HepG2 (cell line): ENCODE measurements around the gene ZBTB21. TPM values are rescaled to one million over a fixed set of nuclear protein-coding genes. Genes with fewer than 3 reads are reported as not detected.

Experiments
- AGO1 ChIP-seq: fragments of 200-400 bp; formaldehyde crosslinking; IDR thresholded peaks from 2 replicates; pipeline ENCODE4 v1.6.1; 2017; ENCODE audit warnings: mild to moderate bottlenecking, low read depth, low read length, moderate library complexity; ENCODE audit not compliant: poor library complexity, severe bottlenecking
- ARHGAP35 ChIP-seq: sonication (generic); formaldehyde crosslinking; IDR thresholded peaks from 2 replicates; pipeline ENCODE4 v1.9.0; 2022; ENCODE audit warnings: mild to moderate bottlenecking, inconsistent platforms, moderate library complexity, missing genetic modification reagents, borderline replicate concordance
- ELF1 ChIP-seq: sonication (generic); formaldehyde crosslinking; IDR thresholded peaks from 2 replicates; pipeline ENCODE4 v1.4.0; 2020; ENCODE audit warnings: missing genetic modification reagents
- ETV5 ChIP-seq: IDR thresholded peaks from 2 replicates; pipeline ENCODE4 v1.6.1; 2018; ENCODE audit warnings: missing biosample characterization, missing genetic modification reagents, inconsistent platforms, borderline replicate concordance
- FOXP1 ChIP-seq, 2 experiments: fragments of 450-650 bp in 1 of 2; IDR thresholded peaks; 2 replicates each; pipeline ENCODE4 v1.6.1; 2017 to 2018; ENCODE audit warnings: antibody characterized with exemption in 1 of 2
- HIVEP1 ChIP-seq: sonication (generic); formaldehyde crosslinking; IDR thresholded peaks from 2 replicates; pipeline ENCODE4 v1.4.0; 2020; ENCODE audit warnings: mild to moderate bottlenecking, missing genetic modification reagents
- MED13 ChIP-seq: sonication (generic); formaldehyde crosslinking; IDR thresholded peaks from 2 replicates; pipeline ENCODE4 v1.5.0; 2020; ENCODE audit warnings: missing genetic modification reagents
- PHF8 ChIP-seq: sonication (generic); formaldehyde crosslinking; IDR thresholded peaks from 2 replicates; pipeline ENCODE4 v1.5.0; 2020; ENCODE audit warnings: missing genetic modification reagents
- PPARG ChIP-seq: conservative IDR thresholded peaks from 2 replicates; pipeline ENCODE4 v1.6.1; 2016; ENCODE audit warnings: missing biosample characterization, missing genetic modification reagents
- RNF2 ChIP-seq: fragments of 450-650 bp; conservative IDR thresholded peaks from 2 replicates; pipeline ENCODE4 v1.6.1; 2016; ENCODE audit warnings: low read depth
- RXRA ChIP-seq: sonication (generic); formaldehyde crosslinking; IDR thresholded peaks from 2 replicates; pipeline ENCODE4 v1.5.1; 2020; ENCODE audit warnings: missing genetic modification reagents
- SOX13 ChIP-seq, 3 experiments: fragments of 450-650 bp in 1 of 3; sonication (generic) in 1 of 3; formaldehyde crosslinking in 1 of 3; IDR thresholded peaks in 2 of 3; conservative IDR thresholded peaks in 1 of 3; 2 replicates each; pipeline versions ENCODE4 v1.5.0 to v1.6.1; 2016 to 2020; ENCODE audit warnings: antibody characterized with exemption in 1 of 3, mild to moderate bottlenecking in 1 of 3, missing compliant biosample characterization in 1 of 3, missing genetic modification reagents in 1 of 3, moderate library complexity in 1 of 3
- SPEN ChIP-seq: sonication (generic); formaldehyde crosslinking; IDR thresholded peaks from 2 replicates; pipeline ENCODE4 v1.5.1; 2020; ENCODE audit warnings: low read depth, mild to moderate bottlenecking, missing genetic modification reagents
- SRF ChIP-seq: IDR thresholded peaks from 2 replicates; pipeline ENCODE4 v1.6.1; 2011; ENCODE audit warnings: mild to moderate bottlenecking, low read depth, low read length, moderate library complexity
- STAT5B ChIP-seq: sonication (generic); formaldehyde crosslinking; IDR thresholded peaks from 2 replicates; pipeline ENCODE4 v1.4.0; 2020; ENCODE audit warnings: missing genetic modification reagents
- ZNF292 ChIP-seq: sonication (generic); formaldehyde crosslinking; IDR thresholded peaks from 2 replicates; pipeline ENCODE4 v1.8.1; 2022; ENCODE audit warnings: mild to moderate bottlenecking, low read depth, missing genetic modification reagents, borderline replicate concordance
- ZNF33B ChIP-seq: sonication (generic); formaldehyde crosslinking; IDR thresholded peaks from 2 replicates; pipeline ENCODE4 v1.5.1; 2020; ENCODE audit warnings: mild to moderate bottlenecking, missing genetic modification reagents
- ZNF75D ChIP-seq: sonication (generic); formaldehyde crosslinking; IDR thresholded peaks from 2 replicates; pipeline ENCODE4 v1.8.1; 2023; ENCODE audit warnings: missing genetic modification reagents, mild to moderate bottlenecking, borderline replicate concordance
- ZNF878 ChIP-seq: sonication (generic); formaldehyde crosslinking; IDR thresholded peaks from 2 replicates; pipeline ENCODE4 v1.8.1; 2023; ENCODE audit warnings: mild to moderate bottlenecking, missing genetic modification reagents, moderate library complexity
- polyA plus RNA-seq, 8 experiments: library from polyadenylated mRNA; depleted of rRNA in 3 of 8; stranded (reverse) in 7 of 8; unstranded in 1 of 8; fragments of >200 nt; fragmentation: Illumina TruSeq in 4 of 8; extraction: Trizol in 4 of 8; gene quantifications; 2 replicates each; pipeline versions ENCODE4 v1.2.1 to v1.2.3, GENCODE V29; 2011 to 2016; ENCODE audit warnings: low read depth in 4 of 8, missing spikeins in 1 of 8, mixed read lengths in 1 of 8; ENCODE audit not compliant: insufficient read depth in 1 of 8
- total RNA-seq, 5 experiments: library from RNA; depleted of rRNA; stranded (reverse); fragments of >200 nt; fragmentation: Illumina TruSeq; extraction: Trizol; gene quantifications; 2 replicates each; pipeline ENCODE4 v1.2.3, GENCODE V29; 2016; ENCODE audit warnings: low read depth in 1 of 5
- TF ChIP-seq, protein P1 (sequence below): sonication (generic); formaldehyde crosslinking; IDR thresholded peaks from 2 replicates; pipeline ENCODE4 v1.8.1; 2023; ENCODE audit warnings: mild to moderate bottlenecking, missing genetic modification reagents
- TF ChIP-seq, protein P2 (sequence below): sonication (generic); formaldehyde crosslinking; IDR thresholded peaks from 2 replicates; pipeline ENCODE4 v1.4.0; 2020; ENCODE audit warnings: mild to moderate bottlenecking, low read depth, missing genetic modification reagents
- TF ChIP-seq, protein P3 (sequence below): sonication (generic); formaldehyde crosslinking; IDR thresholded peaks from 2 replicates; pipeline ENCODE4 v1.9.0; 2022; ENCODE audit warnings: missing genetic modification reagents, mild to moderate bottlenecking, borderline replicate concordance
- TF ChIP-seq, protein P4 (sequence below): sonication (generic); formaldehyde crosslinking; IDR thresholded peaks from 2 replicates; pipeline ENCODE4 v1.5.0; 2020; ENCODE audit warnings: missing genetic modification reagents

Gene ZBTB21
- total and polyA plus RNA-seq, 2 of the 13 experiments (the other 11 are each of a cell fraction or from before 2014, with no cell fraction given): 4.5 to 6.1 TPM

DNA sequence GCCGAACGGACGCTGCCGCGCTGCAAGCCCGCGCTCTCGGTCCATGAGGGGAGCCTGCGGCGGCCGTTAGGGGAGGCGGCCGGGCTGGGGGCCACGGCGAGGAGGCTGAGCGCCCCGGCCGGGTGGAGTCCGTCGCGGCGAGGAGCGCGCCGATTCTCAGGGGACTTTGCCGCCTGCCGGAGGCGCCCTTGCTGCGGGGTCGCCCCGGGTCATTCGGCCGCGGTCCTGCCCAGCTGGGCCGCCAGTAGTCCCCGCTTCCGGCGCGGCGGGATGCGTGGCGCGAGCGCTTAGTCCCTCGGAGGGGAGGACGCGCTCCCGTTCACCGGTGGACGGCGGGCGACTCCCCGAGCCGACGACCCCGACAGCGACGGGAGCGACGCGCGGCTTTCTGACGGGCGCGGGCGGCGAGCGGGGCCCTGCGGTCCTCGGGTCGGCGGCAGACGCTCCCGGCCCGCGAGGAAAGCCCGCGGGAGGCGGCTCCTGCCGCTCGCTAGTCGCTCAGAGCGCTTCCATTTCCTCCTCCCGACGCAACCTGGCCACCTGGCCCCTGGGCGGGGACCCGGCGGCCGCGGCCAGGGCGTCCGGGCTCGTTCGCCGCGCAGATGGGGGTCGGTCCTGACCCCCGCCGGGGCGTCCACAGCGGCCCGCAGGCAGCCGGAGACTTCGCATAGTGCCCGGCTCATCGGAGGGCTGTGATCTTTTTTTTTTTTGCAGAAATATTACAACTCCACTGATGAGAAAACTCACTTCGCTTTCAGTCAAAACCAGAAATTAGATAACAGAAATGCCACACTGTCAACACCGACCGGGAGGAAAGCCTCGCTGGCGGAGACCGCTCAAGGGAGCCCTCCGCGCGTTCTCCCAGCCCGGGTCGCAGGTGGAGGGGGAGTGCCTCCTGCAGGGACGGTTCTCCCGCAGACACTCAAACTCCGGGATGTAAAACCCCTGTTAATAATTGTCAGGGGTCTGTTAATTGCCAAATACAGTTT is 641 bp upstream of the ZBTB21 start (continued):
- TF ChIP-seq PHF8 (peak; percentile 15), HIVEP1 (CRISPR knock-in tag) (no peak), ARHGAP35 (no peak), ETV5 (CRISPR knock-in tag) (peak; percentile 12; the same call in 1 of the 2 replicates), PPARG (CRISPR knock-in tag) (no peak), MED13 (CRISPR knock-in tag) (no peak), STAT5B (CRISPR knock-in tag) (no peak), RNF2 (peak; percentile 68), ZNF292 (no peak), SRF (no peak), FOXP1 (IDR thresholded peaks at IDR 0.05) (no peak), FOXP1 (CRISPR knock-in tag; IDR thresholded peaks at IDR 0.05) (no peak), ELF1 (no peak), SOX13 (IDR thresholded peaks at IDR 0.05) (no peak), SOX13 (CRISPR knock-in tag; conservative IDR thresholded peaks at IDR 0.05 in 1 of 2, IDR thresholded peaks at IDR 0.05 in 1 of 2) (no peak), RXRA (CRISPR knock-in tag) (peak; percentile 88), SPEN (CRISPR knock-in tag) (peak; percentile 47; the same call in 1 of the 2 replicates), AGO1 (no peak), ZNF33B (CRISPR knock-in tag) (no peak), ZNF75D (CRISPR knock-in tag) (no peak), ZNF878 (CRISPR knock-in tag) (no peak)
- TF ChIP-seq, protein P1, sequence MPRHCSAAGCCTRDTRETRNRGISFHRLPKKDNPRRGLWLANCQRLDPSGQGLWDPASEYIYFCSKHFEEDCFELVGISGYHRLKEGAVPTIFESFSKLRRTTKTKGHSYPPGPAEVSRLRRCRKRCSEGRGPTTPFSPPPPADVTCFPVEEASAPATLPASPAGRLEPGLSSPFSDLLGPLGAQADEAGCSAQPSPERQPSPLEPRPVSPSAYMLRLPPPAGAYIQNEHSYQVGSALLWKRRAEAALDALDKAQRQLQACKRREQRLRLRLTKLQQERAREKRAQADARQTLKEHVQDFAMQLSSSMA (CRISPR knock-in tag): no peak
- TF ChIP-seq, protein P2, sequence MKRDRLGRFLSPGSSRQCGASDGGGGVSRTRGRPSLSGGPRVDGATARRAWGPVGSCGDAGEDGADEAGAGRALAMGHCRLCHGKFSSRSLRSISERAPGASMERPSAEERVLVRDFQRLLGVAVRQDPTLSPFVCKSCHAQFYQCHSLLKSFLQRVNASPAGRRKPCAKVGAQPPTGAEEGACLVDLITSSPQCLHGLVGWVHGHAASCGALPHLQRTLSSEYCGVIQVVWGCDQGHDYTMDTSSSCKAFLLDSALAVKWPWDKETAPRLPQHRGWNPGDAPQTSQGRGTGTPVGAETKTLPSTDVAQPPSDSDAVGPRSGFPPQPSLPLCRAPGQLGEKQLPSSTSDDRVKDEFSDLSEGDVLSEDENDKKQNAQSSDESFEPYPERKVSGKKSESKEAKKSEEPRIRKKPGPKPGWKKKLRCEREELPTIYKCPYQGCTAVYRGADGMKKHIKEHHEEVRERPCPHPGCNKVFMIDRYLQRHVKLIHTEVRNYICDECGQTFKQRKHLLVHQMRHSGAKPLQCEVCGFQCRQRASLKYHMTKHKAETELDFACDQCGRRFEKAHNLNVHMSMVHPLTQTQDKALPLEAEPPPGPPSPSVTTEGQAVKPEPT: no peak
- TF ChIP-seq, protein P3, sequence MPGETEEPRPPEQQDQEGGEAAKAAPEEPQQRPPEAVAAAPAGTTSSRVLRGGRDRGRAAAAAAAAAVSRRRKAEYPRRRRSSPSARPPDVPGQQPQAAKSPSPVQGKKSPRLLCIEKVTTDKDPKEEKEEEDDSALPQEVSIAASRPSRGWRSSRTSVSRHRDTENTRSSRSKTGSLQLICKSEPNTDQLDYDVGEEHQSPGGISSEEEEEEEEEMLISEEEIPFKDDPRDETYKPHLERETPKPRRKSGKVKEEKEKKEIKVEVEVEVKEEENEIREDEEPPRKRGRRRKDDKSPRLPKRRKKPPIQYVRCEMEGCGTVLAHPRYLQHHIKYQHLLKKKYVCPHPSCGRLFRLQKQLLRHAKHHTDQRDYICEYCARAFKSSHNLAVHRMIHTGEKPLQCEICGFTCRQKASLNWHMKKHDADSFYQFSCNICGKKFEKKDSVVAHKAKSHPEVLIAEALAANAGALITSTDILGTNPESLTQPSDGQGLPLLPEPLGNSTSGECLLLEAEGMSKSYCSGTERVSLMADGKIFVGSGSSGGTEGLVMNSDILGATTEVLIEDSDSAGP (CRISPR knock-in tag): no peak; the same call in 1 of the 2 replicates
- TF ChIP-seq, protein P4, sequence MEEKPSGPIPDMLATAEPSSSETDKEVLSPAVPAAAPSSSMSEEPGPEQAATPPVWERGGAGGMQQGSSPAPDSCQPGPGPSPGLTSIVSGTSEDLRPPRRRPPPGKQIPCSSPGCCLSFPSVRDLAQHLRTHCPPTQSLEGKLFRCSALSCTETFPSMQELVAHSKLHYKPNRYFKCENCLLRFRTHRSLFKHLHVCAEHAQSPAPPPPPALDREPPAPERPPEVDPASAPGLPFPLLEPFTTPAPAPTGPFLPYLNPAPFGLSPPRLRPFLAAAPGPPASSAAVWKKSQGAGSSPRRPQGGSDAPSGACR: 0 out of 2 replicates have a peak, but pooled peaks have one; percentile 25
